Activated naive CD8-positive, alpha-beta T cell treated with anti-CD3 and anti-CD28 coated beads for 36 hours (primary cell): ENCODE data around the gene ZNF385C. TPM values are rescaled to one million over a fixed set of nuclear protein-coding genes. Genes with fewer than 3 reads are reported as not detected.

Experiments used
- total RNA-seq, 2 experiments: library from RNA; stranded (reverse); gene quantifications; one replicate each; pipeline ENCODE4 v1.2.3, GENCODE V29; 2021

ZNF385C gene
- total RNA-seq, 2 experiments from 2014 or later: 0.92 to 1.2 TPM

Other genes with a start within 250 kb of the ZNF385C start
- 10 to 100 TPM; 17.5 to 17.6 TPM for gene KLHL11, start 233.1 kb downstream of the ZNF385C start, total RNA-seq
- gene ACLY, start 179.5 kb downstream of the ZNF385C start, total RNA-seq: 100 to 1,000 TPM; 197 to 202 TPM
- under 1 TPM; 0.58 to 0.84 TPM for gene ODAD4, start 167.9 kb downstream of the ZNF385C start, total RNA-seq
- 10 to 100 TPM; 64.9 to 66.6 TPM for gene CNP, start 131.7 kb downstream of the ZNF385C start, total RNA-seq
- 100 to 1,000 TPM; 103 to 106 TPM for gene DNAJC7, start 81.0 kb downstream of the ZNF385C start, total RNA-seq
- 10 to 100 TPM; 20.3 to 25.0 TPM for gene NKIRAS2, start 78.4 kb downstream of the ZNF385C start, total RNA-seq
- under 1 TPM; 0.23 to 0.40 TPM for gene C17orf113, start 47.9 kb downstream of the ZNF385C start, total RNA-seq
- 10 to 100 TPM; 23.5 to 24.9 TPM for gene DHX58, start 14.2 kb upstream of the ZNF385C start, total RNA-seq
- gene KAT2A, start 22.9 kb upstream of the ZNF385C start, total RNA-seq: 10 to 100 TPM; 49.1 to 51.6 TPM
- under 1 TPM; 0.18 to 0.33 TPM for gene HSPB9, start 24.3 kb upstream of the ZNF385C start, total RNA-seq
- gene RAB5C, start 56.5 kb upstream of the ZNF385C start, total RNA-seq: 10 to 100 TPM; 44.4 to 48.9 TPM
- under 1 TPM; 0.39 to 0.44 TPM for gene KCNH4, start 82.7 kb upstream of the ZNF385C start, total RNA-seq
- not detected for gene HCRT, start 87.0 kb upstream of the ZNF385C start, total RNA-seq
- 10 to 100 TPM; 13.6 to 14.6 TPM for gene GHDC, start 96.0 kb upstream of the ZNF385C start, total RNA-seq
- gene STAT5B, start 177.9 kb upstream of the ZNF385C start, total RNA-seq: 10 to 100 TPM; 60.7 to 68.6 TPM
- 100 to 1,000 TPM; 116 to 121 TPM for gene STAT5A, start 190.0 kb upstream of the ZNF385C start, total RNA-seq